Stimulated activated CD4-positive, alpha-beta T cell treated with anti-CD3 and anti-CD28 coated beads, Interleukin-1b, Interleukin-23, amount 100 ng/mL, for 1 hour (primary cell): ENCODE measurements around the gene PEX7.
"Not testable (repeated sequence)": the region's sequence is repeated elsewhere in the genome, so short reads cannot be mapped to it uniquely, and the experiment has no call there.

ENCODE experiments used
- DNase-seq, 2 donors: peaks; one replicate each; pipeline ENCODE4 v3.0.0-alpha.2; 2020; ENCODE audit warnings: low read depth in 2 of 2

The PEX7 gene

DNA sequence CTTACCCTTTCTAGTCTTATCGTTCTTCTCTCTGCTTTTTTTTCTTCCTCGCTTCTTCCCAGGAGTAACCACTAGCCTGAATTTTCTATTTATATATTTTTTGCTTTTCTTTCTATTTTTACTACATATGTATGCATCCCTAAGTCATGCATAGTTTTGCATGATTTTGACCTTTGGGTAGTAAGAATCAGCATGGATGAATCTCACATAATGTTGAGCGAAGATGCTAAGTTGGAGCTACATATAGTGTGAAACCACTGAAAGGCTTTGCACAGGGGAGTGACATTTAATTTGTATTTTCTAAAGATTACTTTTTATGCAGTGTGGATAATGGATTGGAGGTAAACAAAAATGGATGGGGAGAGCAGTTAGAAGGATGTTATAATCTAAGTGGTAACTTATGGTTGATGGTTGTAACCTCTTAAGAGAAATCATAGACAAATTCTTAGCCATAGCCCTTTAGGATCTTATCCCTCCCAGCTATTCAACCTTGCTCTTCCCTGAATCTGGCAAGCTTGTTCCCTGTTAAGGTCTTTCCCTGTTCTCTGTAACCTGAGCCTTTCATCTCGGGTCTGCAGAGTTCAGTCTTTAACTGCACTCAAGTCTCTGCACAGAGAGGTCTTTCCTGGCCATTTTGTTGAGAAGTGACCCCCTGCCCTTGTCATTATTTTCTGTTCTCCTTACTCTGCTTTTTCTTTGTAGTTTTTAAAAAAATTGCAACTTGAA lies 18.0 kb downstream of the PEX7 start:
- no peak for DNase-seq

DNA sequence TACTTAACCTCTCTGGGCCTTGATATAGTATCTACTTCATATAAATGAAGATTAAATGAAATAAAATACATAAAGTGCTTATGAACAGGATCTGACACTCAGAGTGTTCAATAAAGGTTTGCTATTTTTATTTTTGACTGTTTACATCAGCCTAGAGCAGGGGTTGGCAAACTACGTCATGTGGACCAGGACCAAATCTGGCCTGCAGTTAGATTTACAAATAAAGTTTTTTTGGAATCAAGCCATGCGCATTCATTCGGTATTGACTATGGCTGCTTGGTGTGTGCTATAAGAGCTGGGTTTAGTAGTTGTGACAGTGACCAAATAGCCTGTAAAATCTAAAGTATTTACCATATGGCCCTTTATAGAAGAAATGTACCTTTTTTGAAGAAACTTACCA lies 20.8 kb downstream of the PEX7 start:
- no peak for DNase-seq

DNA sequence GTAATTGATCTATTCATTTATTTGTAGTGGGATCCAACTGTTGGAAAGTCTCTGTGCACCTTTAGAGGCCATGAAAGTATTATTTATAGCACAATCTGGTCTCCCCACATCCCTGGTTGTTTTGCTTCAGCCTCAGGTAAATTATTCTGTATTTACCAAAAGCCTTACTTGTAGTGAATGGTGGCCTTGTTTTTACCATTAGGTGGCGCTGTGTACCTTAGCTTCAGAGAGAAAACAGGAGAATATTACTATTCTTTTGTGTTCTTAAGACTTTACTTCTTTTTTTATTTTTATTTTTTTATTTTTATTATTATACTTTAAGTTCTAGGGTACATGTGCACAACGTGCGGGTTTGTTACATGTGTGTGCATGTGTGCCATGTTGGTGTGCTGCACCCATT lies 23.7 kb downstream of the PEX7 start:
- no peak for DNase-seq

DNA sequence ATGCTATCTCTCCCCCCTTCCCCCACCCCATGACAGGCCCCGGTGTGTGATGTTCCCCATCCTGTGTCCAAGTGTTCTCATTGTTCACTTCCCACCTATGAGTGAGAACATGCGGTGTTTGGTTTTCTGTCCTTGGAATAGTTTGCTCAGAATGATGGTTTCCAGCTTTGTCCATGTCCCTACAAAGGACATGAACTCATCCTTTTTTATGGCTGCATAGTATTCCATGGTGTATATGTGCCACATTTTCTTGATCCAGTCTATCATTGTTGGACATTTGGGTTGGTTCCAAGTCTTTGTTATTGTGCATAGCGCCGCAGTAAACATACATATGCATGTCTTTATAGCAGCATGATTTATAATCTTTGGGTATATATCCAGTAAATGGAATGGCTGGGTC lies 24.1 kb downstream of the PEX7 start:
- not testable (repeated sequence) for DNase-seq

DNA sequence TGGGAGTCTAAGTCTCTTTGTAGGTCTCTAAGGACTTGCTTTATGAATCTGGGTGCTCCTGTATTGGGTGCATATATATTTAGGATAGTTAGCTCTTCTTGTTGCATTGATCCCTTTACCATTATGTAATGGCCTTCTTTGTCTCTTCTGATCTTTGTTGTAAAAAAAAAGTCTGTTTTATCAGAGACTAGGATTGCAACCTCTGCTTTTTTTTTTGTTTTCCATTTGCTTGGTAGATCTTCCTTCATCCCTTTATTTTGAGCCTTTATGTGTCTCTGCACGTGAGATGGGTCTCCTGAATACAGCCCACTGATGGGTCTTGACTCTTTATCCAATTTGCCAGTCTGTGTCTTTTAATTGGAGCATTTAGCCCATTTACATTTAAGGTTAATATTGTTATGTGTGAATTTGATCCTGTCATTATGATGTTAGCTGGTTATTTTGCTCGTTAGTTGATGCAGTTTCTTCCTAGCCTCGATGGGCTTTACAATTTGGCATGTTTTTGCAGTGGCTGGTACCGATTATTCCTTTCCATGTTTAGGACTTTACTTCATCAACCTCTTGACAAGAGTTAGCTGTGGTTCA lies 27.7 kb downstream of the PEX7 start:
- DNase-seq, result not testable (repeated sequence)

DNA sequence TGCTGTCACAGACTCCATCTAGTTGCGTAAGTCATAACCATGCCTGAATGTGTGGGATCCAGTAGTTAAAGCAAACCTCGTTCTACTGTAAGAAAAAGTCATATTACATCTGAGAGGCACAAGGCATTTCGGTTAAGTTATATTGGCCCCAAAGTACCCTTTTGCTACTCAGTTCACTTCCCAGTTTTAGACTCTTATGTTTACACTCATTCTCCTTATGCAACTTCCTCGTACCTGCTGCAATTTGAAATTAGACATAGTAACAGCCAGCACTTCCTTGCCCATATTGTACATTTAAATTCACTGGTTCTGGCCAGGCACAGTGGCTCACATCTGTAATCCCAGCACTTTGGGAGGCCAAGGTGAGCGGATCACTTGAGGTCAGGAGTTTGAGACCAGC lies 37.0 kb downstream of the PEX7 start:
- DNase-seq, result no peak

DNA sequence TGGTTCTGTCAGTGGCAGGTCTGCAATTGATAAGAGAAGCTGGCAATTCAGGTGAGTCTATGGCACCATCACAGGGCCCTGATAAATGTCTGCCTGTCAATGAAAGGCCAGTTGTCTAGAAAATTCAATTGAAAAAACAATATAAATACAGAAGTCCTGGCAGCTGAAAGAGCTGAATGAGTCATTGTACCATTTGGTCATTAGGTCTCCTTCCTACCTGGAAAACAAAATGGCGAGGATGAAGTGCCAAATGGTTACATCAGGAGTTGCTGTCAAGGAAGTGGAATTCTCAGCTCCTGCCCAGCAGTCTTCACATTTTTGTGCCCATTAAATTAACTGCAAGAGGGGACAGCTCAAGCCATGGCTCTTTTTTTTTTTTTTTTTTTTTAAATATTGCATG lies 37.7 kb downstream of the PEX7 start:
- no peak for DNase-seq

DNA sequence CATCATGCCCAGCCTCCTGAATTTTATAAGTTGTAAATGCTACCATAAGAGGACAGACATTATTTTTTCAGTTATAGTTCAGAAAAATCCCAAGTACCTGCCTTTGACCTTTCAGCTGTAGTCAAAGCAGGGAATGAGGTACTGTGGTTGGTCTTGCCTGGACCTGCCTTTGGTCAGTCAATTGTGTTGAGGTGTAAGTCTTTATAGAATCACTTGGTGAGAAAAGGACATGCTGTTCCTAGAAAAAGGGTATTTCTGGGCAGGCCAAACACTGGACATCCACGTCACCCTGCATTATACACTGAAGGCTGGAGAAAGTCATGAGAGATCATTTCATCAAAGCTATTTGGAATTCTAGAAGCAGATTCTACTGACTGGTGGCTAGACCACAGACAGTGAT lies 40.3 kb downstream of the PEX7 start:
- no peak for DNase-seq

DNA sequence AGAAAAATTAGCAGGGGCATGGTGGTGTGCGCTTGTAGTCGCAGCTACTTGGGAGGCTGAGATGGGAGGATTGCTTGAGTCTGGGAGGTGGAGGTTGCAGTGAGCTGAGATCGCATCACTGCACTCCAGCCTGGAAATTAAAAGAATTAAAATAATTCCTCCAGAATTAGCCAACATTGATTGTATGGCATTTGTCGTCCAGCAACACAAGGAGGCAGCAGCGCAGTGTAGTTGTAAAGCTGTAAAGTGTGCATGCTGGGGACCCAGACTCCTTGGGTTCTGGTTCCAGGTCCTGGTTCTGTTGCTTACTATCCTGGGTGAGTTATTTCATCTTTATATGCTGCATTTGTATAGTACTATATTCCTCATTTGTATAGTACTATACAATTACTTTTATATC lies 41.4 kb downstream of the PEX7 start:
- no peak for DNase-seq

DNA sequence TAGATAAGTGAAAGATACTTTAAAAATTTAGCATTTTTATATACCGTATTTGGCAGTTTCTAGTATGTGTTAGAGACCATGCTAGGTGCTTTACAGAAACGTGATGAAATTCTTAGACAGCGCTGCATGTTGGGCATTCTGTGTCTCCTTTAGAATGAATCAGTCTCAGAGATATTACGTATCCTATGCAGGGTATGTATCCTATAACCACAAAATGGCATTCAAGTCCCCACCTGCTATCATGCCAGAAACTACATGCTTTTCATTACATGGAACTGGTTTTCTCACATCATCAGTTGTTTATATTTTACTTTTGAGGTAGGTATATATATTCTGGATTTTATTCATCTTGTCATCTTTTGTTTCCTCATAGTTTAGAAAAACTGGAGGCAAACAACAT lies 42.3 kb downstream of the PEX7 start:
- DNase-seq, result no peak

DNA sequence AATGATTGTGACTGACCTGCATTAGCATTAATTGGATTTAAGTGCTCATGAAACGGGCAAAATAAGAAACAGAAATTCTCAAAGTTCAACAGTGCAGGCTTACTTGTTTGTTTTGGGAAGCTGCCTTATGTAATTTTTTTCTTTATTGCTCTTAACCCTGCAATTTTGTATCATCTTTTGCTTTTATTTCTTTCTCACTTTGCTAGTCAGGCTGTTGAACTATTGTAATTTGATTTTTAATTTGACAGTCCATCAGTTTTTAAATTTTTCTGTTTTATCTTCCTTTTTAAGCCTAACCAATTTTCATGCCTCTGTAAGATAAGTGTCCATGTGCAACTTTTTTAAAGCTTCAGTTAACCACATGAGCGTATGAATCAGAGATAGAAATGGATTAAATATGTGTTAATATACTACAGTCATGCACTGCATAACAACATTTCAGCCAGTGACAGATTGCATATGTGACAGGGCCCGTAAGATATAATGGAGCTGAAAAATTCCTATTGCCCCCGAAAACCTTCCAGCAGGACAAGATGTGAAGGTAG lies 44.6 kb downstream of the PEX7 start:
- no peak for DNase-seq

DNA sequence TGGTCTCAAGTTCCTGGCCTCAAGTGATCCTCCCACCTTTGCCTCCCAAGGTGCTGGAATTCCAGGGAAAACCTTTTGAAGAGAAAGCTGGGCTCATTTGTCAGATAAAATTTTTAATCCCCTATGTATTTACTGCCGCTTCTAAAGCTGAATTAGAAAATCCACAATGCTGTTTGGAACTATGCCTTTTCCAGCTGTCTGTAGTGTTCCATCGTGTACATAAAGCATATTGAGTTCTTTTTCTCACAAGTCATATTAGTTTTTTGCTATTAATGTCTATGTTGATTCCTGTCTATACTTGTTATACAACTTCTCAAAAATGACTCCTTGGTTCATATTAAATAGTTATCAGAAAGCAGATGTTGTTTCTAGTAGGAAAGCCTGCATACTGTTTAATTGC lies 47.1 kb downstream of the PEX7 start:
- DNase-seq, result no peak

DNA sequence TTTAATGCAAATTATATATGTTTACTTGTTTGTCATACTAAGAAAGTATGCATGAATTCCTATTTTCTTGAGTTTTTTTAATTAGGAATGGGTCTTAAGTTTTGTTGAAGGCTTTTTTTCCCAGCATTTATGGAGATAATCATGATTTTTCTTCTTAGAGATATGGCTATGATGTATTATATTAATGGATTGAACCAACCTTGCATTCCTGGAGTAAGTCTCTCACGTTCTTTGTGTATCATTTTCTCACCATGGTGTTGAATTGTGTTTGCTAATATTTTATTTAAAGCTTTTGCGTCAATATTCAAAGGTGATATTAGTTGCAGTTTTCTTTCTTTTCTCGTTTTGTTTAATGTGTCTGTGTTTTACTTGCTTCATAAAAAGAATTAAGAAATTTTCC lies 51.4 kb downstream of the PEX7 start:
- no peak for DNase-seq

DNA sequence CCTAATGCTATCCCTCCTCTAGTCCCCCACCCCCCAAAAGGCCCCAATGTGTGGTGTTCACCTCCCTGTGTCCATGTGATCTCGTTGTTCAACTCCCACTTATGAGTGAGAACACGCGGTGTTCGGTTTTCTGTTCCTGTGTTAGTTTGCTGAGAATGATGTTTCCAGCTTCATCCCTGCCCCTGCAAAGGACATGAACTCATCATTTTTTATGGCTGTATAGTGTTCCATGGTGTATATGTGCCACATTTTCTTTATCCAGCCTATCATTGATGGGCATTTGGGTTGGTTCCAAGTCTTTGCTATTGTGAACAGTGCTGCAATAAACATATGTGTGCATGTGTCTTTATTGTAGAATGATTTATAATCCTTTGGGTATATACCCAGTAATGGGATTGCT lies 54.1 kb downstream of the PEX7 start:
- not testable (repeated sequence) for DNase-seq

DNA sequence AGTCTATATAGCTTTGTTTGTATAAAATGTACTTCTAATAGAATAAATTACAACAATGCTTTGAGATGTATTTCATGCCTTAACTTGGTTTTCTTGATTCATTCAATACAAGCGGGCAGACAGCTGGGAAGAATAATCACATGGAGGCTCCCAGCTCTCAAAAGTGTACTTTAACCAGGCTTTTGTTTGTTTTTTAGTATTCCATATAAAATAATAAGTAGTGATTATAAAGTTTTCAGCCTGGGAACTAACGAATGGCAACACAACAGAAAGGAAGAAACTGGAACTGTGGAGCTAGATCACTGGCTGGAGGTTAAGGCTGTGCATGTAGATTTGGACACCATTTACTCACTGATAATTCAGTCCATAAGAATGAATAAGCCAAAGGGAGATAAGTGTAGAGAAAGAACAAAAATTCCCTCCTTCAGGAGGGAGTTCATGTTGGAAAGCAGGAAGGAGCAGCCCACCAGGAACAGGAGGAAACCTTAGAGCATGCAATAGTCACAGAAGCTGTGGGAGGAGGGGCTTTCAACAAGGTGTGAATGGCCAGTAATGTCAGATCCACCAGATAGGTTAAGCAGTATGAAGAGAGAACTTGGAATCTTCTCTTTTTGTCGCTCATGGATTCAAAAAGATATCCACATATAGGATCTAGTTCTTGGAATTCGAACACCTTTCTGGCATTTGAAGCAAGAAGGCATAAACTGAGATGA lies 58.5 kb downstream of the PEX7 start:
- no peak for DNase-seq

DNA sequence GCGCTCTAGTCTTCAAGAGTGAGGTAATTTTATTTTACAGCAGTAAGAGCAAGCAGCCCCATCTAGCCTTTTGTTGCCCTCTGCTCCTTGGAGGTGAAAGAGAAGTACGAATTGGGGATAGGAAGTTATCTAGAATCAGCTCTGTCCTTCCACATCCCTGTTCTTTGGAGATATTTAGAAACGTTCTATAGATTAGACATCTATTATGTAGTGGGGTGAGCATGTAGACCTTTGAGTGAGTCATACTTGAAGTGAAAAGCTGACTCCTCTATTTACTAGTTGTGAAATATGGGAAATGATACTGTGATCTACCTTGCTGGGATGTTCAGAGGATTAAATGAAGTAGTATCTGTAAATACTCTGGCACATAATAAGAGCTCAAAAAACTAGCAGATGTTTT lies 63.7 kb downstream of the PEX7 start:
- no peak for DNase-seq

DNA sequence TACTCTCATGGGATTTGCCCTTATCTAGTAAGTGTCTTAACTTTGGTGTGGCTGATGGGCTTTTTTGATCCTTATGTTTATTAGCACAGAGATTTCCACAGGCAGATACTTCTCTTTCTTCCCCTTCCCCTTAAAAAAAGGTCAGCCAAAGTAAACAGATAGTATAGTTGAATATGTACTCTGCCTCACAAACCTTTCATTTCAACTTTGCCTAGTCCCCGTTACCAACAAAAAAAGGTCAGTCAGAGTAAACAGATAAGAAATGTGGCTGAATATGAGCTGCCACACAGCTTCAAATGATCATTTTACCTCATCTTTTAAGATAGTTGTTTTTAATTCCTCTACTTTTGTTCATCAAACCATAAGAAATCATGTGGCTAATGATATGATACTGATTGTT lies 65.6 kb downstream of the PEX7 start:
- no peak for DNase-seq

DNA sequence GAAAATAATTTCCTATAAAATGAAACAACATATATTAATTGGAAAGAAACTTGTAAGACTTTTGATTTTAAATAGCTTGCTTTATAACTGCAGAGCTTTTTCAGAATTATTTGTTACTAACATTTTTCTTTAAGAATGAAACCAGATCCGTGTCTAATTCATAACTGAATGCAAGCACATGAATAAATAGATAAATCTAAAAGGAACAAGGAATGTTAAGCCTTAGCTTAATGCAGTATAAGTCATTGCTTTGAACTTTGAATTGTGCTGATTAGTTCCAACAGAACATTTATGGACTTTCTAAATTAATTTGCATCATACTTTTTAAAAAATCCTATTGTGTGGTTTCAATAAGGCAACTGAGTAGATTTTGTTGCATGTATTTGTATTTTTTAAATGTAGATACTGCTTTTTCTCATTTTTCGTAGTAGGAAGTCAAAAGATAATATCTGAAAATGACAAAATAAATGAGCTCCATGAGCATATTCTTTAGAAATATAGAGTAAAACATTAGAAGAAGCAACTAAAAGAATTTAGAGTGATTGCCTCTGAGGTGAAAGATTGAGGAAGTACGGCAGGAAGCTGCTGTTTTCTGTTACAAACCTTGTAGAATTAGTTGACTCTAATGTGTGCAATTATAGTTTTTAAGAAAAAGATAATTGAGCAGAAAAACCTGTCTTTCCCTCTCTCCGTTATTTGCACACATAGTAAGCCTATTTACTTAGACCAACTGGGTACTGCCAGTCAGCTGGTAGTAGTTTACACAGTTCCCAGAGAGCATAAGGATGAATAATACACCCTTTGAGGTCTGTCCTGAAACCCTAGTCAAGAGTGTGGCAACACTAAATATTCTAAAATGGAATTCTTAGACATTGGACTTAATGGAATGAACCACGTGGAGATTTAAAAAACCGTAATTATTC lies 67.1 kb downstream of the PEX7 start:
- no peak for DNase-seq

DNA sequence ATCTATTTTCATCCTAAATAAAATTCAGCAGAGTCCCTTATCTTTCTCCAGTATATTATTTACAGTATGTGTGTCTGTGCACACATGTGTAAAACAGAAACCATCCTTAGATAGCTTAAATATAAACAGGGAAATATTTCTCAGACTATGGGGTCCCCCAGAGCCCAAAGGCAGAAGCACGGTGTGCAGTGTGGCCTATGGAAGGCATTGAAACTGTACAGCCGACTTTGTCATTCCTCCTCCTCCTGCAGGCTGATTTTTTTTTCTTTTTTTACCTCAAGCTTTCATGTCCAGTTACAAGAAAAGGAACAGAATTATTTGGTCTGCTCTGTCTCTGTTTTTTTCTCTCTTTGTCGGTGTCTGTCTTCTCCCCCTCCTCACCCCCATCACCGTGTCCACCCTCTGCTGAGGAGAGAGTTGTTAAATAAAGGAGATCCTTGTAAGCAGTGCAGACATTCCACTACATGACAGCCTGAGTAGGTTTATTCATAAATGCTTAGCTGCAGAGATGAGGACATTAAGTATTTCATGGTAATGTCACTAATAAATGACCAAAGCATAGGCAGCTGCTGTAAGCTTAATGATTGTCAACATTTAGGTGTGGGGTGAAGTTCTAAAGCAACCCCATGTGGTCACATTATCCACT lies 67.9 kb downstream of the PEX7 start:
- DNase-seq, result no peak

DNA sequence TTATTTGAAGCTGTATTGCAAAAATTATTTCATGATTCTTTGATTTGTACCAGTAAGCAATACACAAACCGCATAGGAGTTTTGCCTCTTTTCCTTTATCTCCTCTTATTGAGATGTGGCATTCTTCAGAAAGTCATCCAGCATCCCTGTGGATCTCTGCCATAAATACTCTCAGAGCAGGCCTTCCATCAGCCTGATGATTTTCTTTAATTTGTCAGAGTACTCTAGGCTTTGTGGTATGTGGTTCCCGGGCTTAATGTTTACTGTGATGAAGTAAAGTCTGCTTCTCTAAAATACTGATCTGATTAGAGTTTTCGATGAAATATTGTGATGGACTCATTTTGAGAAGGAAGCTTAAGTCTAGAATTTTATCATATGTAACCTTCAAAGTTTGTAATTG lies 68.6 kb downstream of the PEX7 start:
- no peak for DNase-seq

DNA sequence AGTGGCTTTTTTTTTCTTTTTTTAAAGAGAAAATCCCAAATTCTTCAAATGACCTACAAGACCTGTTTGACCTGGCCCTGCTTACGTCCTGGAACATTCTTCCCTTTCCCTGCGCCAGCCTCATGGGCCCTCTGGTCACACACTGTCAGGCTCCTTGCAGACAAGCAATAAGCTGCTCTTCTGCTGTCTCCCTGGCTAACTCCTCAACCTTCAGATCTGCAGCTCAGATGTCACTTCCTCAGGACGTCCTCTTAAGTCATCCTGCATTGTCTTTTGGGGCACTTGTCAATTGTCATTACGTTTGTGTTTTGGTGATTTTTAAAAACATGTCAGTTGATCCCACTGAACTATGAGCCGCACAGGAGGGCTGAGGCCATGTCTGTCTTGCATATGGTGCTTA lies 70.8 kb downstream of the PEX7 start:
- no peak for DNase-seq
